Cardiac muscle cell (in vitro differentiated cells and primary cell): Measurements from ENCODE around the gene MYADML2. TPM values are rescaled to one million over a fixed set of nuclear protein-coding genes. Genes with fewer than 3 reads are reported as not detected.

Experiments
- DNase-seq, 2 donors: peaks; one replicate each; pipeline versions ENCODE4 v3.0.0 to v3.0.0-alpha.2; 2010 to 2017; ENCODE audit warnings: low read depth in 1 of 2, low spot score in 1 of 2
- H3K27ac ChIP-seq: fragments of 200-600 bp; sonication (generic); 2 replicates; pipeline ENCODE4 v1.5.1; 2016
- H3K27me3 ChIP-seq: fragments of 200-600 bp; sonication (generic); 2 replicates; pipeline ENCODE4 v1.6.0; 2016; ENCODE audit warnings: control low read depth
- H3K36me3 ChIP-seq: fragments of 200-600 bp; sonication (generic); 2 replicates; pipeline ENCODE4 v1.5.1; 2016; ENCODE audit warnings: control low read depth
- H3K4me1 ChIP-seq: fragments of 200-600 bp; sonication (generic); 2 replicates; pipeline ENCODE4 v1.8.1; 2017; ENCODE audit warnings: low read depth, mild to moderate bottlenecking, mixed run types
- H3K4me3 ChIP-seq: fragments of 200-600 bp; sonication (generic); 2 replicates; pipeline ENCODE4 v1.5.1; 2016; ENCODE audit warnings: mild to moderate bottlenecking
- H3K9me3 ChIP-seq: fragments of 200-600 bp; sonication (generic); 2 replicates; pipeline ENCODE4 v1.5.1; 2017; ENCODE audit warnings: low read depth, mild to moderate bottlenecking, control low read depth
- polyA plus RNA-seq: library from polyadenylated mRNA; unstranded; fragments of >200 nt; fragmentation: Nextera tagmentation; extraction: Ambion mirVana; gene quantifications from 2 replicates; pipeline ENCODE4 v1.2.1, GENCODE V29; 2016
- total RNA-seq: library from RNA; depleted of rRNA; stranded (reverse); fragments of >200 nt; gene quantifications from 2 replicates; pipeline ENCODE4 v1.2.3, GENCODE V29; 2016
- TF ChIP-seq, protein P1 (sequence below): IDR thresholded peaks from 2 replicates; pipeline ENCODE4 v1.5.1; 2012; ENCODE audit warnings: low read depth, mild to moderate bottlenecking, low read length

MYADML2 gene
- total and polyA plus RNA-seq, 2 experiments from 2014 or later: 17.1 to 22.8 TPM

DNA sequence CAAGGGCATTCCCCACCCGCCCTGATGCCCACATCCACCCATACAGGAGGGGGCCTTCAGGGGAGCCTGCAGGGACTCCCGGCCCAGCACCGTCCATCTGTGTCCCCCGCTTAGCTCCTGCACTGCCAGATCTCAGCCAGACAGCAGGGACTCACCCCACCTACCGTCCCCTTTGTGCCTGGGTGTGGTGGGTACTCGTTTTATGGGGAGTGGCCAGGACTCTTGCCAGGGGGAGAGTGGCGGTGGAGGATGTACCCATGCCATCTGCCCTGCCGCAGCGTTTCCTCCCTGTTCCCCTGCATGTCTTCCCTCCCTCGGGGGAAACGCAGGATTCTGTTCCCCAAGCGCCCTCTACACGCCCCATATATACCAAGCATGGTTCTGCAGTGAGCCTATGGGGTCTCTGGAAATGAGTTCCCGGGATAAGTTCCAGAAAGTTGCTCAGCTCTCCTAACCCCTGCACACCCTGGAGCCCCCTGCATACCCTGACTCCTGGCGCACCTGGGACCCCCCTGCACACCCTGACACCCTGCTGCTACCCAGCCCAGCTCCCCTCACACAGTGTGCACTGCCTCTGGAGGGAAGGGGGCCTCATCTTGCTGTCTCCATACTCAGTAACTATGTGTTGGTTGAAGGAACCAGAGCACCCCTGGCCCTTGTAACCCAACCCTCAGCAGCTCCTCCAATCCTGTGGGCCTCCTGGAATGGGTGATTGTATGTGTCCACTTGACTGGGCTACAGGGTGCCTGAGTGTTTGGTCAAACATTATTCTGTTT lies 15.3 kb downstream of the MYADML2 start:
- Histone ChIP-seq H3K4me1 (peaks cover 4% of the 10 kb centered on the region), H3K9me3 (no peaks in the 10 kb centered on the region), H3K27ac (no peak overlapping the region), H3K36me3 (no peaks in the 10 kb centered on the region), H3K4me3 (no peak overlapping the region), H3K27me3 (no peaks in the 10 kb centered on the region)
- TF ChIP-seq, protein P1, sequence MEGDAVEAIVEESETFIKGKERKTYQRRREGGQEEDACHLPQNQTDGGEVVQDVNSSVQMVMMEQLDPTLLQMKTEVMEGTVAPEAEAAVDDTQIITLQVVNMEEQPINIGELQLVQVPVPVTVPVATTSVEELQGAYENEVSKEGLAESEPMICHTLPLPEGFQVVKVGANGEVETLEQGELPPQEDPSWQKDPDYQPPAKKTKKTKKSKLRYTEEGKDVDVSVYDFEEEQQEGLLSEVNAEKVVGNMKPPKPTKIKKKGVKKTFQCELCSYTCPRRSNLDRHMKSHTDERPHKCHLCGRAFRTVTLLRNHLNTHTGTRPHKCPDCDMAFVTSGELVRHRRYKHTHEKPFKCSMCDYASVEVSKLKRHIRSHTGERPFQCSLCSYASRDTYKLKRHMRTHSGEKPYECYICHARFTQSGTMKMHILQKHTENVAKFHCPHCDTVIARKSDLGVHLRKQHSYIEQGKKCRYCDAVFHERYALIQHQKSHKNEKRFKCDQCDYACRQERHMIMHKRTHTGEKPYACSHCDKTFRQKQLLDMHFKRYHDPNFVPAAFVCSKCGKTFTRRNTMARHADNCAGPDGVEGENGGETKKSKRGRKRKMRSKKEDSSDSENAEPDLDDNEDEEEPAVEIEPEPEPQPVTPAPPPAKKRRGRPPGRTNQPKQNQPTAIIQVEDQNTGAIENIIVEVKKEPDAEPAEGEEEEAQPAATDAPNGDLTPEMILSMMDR: no peak
- no peak for DNase-seq

DNA sequence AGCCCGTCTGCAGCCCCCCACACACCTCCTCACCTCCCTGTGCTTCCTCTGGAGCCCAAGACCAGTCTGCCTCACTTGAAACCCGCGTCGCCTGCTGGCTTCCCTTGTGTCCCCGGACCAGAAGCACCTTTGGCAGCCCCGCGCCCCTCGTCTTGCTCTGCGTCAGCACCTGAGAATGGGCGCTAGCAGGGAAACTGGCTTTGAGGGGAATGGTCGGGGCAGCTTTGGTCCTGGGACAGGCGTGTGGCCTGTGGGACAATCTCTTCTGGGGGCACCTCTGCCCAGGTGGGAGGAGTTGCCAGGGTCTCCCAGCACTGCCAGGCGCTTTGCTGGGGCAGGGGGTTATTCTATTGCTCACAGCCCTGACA lies 15.9 kb downstream of the MYADML2 start:
- no peak for DNase-seq
- no peaks in the 10 kb centered on the region for H3K9me3 ChIP-seq
- H3K4me1 ChIP-seq: no peaks in the 10 kb centered on the region
- no peaks in the 10 kb centered on the region for H3K36me3 ChIP-seq
- TF ChIP-seq, protein P1: no peak
- no peaks in the 10 kb centered on the region for H3K27me3 ChIP-seq
- H3K27ac ChIP-seq: no peak overlapping the region
- no peak overlapping the region for H3K4me3 ChIP-seq

DNA sequence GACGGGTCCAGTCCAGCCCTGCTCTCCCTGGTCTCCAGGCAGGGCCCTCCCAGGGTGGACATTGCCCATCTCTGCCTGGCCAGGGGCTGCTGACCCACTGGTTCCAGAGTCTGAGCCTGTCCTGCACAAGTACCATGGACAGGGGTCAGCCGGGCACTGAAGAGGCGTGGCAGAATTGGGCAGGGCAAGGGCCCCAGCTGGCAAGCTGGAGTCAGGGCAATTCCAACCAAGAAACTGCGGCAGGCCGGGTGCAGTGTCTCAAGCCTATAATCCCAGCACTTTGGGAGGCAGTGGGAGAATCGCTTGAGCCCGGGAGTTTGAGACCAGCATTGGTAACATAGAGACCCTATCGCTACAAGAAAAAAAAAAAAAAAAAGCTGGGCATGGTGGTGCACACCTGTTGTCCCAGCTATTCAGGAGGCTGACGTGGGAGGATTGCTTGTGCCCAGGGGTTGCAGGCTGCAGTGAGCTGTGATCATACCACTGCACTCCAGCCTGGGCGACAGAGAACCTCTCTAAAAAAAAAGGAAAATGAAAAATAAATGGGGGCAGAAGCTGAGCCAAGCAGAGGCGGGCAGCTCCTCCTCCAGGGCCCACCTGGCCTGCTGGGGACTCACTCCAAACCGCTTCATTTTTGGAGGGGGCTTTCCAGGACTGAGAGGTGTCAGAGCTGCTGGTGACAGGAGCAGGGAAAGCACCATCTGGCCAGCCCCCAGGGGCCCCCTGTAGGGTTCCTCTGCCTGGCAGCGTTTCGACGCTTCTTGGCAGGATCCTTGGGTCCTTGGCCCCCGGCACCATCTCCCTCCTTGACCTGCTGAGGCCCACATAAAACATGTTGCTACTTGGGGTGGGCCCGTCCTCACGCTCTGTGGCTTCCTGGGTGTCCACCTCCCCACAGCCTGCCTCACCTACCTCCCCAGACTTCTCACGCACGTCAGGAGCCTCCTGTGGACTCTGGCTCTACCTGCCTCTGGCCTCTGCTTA lies 16.6 kb downstream of the MYADML2 start:
- Histone ChIP-seq H3K4me1 (no peaks in the 10 kb centered on the region), H3K27ac (no peak overlapping the region), H3K27me3 (no peaks in the 10 kb centered on the region), H3K4me3 (no peak overlapping the region), H3K9me3 (no peaks in the 10 kb centered on the region), H3K36me3 (no peaks in the 10 kb centered on the region)
- TF ChIP-seq, protein P1: no peak
- DNase-seq: no peak

DNA sequence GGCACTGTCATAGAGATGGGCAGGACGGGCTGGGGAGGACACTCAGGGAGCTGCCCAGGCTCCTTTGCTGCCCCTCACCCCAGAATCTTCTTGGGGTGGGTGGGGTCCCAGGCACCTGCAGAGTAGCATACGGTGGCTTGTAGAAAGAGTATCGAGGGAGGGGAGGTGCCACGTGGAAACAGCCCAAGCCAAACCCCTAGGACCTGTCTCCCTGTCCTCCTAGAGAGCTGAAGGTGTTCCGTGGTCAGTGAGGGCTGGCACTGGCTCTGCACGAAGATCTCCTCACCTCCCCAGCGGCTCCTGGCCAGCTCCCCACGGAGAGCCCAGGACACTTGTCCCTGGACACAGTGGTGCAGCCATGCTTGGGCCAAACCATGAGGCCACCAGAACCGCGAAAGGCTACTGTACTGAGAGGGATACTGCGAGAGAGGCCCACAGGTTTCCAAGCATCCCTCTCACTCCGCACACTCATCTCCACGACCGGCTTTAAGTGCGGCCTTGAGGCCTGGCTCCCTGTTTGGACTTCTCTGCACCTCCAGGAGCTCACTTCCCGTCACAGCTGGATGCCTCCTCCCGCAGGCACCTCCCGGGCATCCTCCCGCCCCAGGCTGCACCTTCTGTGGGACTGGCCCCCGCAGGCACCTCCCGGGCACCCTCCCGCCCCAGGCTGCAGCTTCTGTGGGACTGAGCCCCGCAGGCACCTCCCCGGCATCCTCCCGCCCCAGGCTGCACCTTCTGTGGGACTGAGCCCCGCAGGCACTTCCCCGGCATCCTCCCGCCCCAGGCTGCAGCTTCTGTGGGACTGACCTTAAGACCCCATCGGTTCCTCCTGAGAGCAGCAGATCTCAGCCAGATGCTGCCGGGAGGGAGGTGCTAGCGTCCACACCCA lies 17.5 kb downstream of the MYADML2 start:
- Histone ChIP-seq H3K4me1 (peaks cover 9% of the 10 kb centered on the region), H3K4me3 (no peak overlapping the region), H3K9me3 (no peaks in the 10 kb centered on the region), H3K36me3 (no peaks in the 10 kb centered on the region), H3K27me3 (no peaks in the 10 kb centered on the region), H3K27ac (no peak overlapping the region)
- DNase-seq: no peak
- TF ChIP-seq, protein P1: no peak
